ENCODE measurements around the gene ZSCAN4. TPM values are rescaled to one million over a fixed set of nuclear protein-coding genes. Genes with fewer than 3 reads are reported as not detected.
A peak's percentile ranks its signal among the peaks of the same experiment; 100 is the strongest.

ZSCAN4 gene
- total and polyA plus RNA-seq, 12 donors, result 0.07 to 0.16 (median 0.14) TPM; not detected in 9

DNA sequence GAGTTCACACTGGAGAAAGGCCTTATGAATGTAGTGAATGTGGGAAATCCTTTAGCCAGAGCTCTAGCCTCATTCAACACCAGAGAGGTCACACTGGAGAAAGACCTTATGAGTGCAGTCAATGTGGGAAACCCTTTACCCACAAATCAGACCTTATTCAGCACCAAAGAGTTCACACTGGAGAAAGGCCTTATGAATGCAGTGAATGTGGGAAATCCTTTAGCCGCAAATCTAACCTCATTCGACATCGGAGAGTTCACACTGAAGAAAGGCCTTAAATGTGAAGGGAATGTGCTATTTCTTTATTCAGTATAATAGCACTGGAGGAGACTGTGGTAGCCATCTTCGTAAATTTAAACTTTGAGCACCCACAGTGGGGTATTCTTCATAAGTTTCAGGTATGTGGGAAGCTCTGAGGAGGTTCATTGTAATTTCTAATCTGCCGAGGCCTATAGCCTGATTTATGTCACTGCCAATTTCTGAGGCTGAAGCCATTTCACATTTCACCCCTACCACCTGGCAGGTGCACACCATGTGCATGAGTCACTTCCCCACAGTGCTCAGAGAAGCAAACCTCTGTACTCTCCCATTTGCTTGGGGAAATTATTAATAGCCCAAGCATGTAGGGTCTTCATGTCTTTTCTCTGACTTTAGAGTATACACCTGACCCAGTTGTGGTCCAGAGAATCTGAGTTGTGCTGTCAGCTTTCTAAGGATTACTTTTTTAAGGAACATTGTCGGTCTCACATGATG is 19.5 kb downstream of the ZSCAN4 start:
- 95 to 97% (median 96%) methylated on average over 6 of the region's 6 CpGs for WGBS, 4 donors
- H3K4me1 ChIP-seq (replicated peaks in 1 of 2), result peaks cover 0 to 5% of the 10 kb centered on the region in 2 donors
- H3K4me3 ChIP-seq, result no peak overlapping the region
- DNase-seq, result no peak
- TF ChIP-seq POLR2A (IDR thresholded peaks at IDR 0.05), result no peak
- TF ChIP-seq, protein P1, sequence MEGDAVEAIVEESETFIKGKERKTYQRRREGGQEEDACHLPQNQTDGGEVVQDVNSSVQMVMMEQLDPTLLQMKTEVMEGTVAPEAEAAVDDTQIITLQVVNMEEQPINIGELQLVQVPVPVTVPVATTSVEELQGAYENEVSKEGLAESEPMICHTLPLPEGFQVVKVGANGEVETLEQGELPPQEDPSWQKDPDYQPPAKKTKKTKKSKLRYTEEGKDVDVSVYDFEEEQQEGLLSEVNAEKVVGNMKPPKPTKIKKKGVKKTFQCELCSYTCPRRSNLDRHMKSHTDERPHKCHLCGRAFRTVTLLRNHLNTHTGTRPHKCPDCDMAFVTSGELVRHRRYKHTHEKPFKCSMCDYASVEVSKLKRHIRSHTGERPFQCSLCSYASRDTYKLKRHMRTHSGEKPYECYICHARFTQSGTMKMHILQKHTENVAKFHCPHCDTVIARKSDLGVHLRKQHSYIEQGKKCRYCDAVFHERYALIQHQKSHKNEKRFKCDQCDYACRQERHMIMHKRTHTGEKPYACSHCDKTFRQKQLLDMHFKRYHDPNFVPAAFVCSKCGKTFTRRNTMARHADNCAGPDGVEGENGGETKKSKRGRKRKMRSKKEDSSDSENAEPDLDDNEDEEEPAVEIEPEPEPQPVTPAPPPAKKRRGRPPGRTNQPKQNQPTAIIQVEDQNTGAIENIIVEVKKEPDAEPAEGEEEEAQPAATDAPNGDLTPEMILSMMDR (IDR thresholded peaks at IDR 0.05), result no peak
- intact Hi-C loops (cut with DNase I), result no loop called here
- H3K9me3 ChIP-seq (replicated peaks in 1 of 3), result peaks cover 0 to 52% (median 0%) of the 10 kb centered on the region in 3 donors
- no peaks in the 10 kb centered on the region for H3K27me3 ChIP-seq
- peaks cover 0 to 3% of the 10 kb centered on the region in 2 donors for H3K36me3 ChIP-seq (replicated peaks in 1 of 2)
- no peak overlapping the region for H3K27ac ChIP-seq

DNA sequence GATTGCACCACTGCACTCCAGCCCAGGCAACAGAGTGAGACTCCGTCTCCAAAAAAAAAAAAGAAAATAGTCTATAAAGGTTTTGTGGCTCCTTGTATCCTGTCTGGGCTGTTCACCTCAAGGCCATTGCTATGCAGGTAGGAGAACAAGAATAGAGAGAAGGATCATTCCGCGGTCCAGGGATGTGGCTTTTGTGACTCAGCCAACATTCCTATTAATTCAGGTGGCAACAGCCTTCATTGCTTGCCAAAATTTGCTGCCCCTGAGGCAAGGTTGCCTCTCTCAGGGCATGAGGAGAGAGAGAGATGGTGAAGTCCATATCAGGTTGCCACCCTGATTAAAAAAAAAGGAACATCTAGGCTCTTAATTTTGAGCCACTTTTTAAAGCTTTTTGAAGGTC is 21.0 kb downstream of the ZSCAN4 start:
- H3K4me3 ChIP-seq, result no peak overlapping the region
- H3K4me1 ChIP-seq (replicated peaks in 1 of 2), result no peaks in the 10 kb centered on the region
- TF ChIP-seq POLR2A (IDR thresholded peaks at IDR 0.05), result no peak
- TF ChIP-seq, protein P1 (IDR thresholded peaks at IDR 0.05), result no peak
- no peaks in the 10 kb centered on the region for H3K27me3 ChIP-seq
- H3K27ac ChIP-seq, result no peak overlapping the region
- intact Hi-C loops (cut with DNase I), result no loop called here
- no peak for DNase-seq
- WGBS, 4 donors, result 83 to 89% (median 88%) methylated on average over 3 of the region's 3 CpGs
- peaks cover 0 to 49% (median 0%) of the 10 kb centered on the region in 3 donors for H3K9me3 ChIP-seq (replicated peaks in 1 of 3)
- H3K36me3 ChIP-seq (replicated peaks in 1 of 2), result peaks cover 0 to 3% of the 10 kb centered on the region in 2 donors

DNA sequence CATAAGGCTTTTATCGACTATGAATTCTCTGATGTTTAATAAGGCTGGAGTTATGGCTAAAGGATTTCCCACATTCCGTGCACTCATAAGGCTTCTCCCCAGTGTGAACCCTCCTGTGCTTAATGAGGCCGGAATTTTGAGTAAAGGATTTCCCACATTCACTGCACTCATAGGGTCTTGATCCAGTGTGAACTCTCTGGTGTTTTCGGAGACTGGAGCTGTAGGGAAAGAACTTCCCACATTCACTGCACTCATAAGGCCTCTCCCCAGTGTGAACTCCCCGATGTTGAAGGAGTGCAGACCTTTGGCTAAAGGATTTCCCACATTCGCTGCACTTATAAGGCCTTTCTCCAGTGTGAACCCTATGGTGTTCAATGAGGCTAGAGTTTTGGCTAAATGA is 32.9 kb downstream of the ZSCAN4 start:
- Histone ChIP-seq H3K36me3 (replicated peaks in 1 of 2) (peaks cover 0 to 25% of the 10 kb centered on the region in 2 donors), H3K27me3 (no peaks in the 10 kb centered on the region), H3K9me3 (replicated peaks in 1 of 3) (no peaks in the 10 kb centered on the region), H3K4me3 (no peak overlapping the region), H3K27ac (no peak overlapping the region), H3K4me1 (replicated peaks in 1 of 2) (no peaks in the 10 kb centered on the region)
- WGBS, 4 donors, result 87 to 97% (median 93%) methylated on average over 6 of the region's 6 CpGs
- DNase-seq, result peak in 1 of 7 donors; percentile 23
- intact Hi-C loops (cut with DNase I), result no loop called here
- TF ChIP-seq, protein P1 (IDR thresholded peaks at IDR 0.05), result no peak
- TF ChIP-seq POLR2A (IDR thresholded peaks at IDR 0.05), result no peak

DNA sequence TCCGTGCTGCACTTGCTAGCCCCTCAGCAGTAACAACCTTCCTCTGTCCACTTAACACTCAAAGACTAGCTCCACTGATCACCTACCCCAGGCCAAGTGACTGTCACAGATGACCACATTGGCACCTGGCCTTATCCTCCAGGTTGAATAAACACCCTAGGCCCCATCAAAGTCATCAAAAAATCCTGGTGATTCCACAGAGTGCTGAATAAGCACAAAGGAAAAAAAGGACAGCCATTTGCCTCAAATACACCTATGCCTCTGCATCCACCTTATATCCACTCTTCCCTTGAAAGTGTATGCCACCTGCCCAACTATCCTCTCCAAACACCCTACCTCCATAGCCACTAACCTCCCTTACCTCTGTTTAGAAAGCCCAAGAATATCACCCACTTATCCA is 37.6 kb downstream of the ZSCAN4 start:
- H3K4me3 ChIP-seq, result no peak overlapping the region
- H3K9me3 ChIP-seq (replicated peaks in 1 of 3), result peaks cover 0 to 3% (median 0%) of the 10 kb centered on the region in 3 donors
- TF ChIP-seq, protein P1 (IDR thresholded peaks at IDR 0.05), result no peak
- no peak for TF ChIP-seq POLR2A (IDR thresholded peaks at IDR 0.05)
- H3K27ac ChIP-seq, result no peak overlapping the region
- peaks cover 4 to 6% of the 10 kb centered on the region in 2 donors for H3K4me1 ChIP-seq (replicated peaks in 1 of 2)
- DNase-seq, result no peak
- intact Hi-C loops (cut with DNase I), result no loop called here
- H3K27me3 ChIP-seq, result no peaks in the 10 kb centered on the region
- H3K36me3 ChIP-seq (replicated peaks in 1 of 2), result peaks cover 0 to 19% of the 10 kb centered on the region in 2 donors
- 82 to 100% (median 100%) methylated on average over 1 of the region's 1 CpG for WGBS, 4 donors
